ENCODE measurements around the gene LMO3.

Gene LMO3

GRCh38 chr12:16504200-16504599 lies 101.8 kb downstream of the LMO3 start:
- DNase-seq (ENCODE audit: low read depth, low spot score) = no peak
- in situ Hi-C loops (cut with HindIII; ENCODE audit: low sequenced_read_pairs) = no loop called here
- TF ChIP-seq CTCF (IDR thresholded peaks at IDR 0.05; ENCODE audit: low read depth, low read length) = no peak

GRCh38 chr12:16499611-16500010 lies 106.4 kb downstream of the LMO3 start:
- H3K4me3 ChIP-seq (ENCODE audit: low read depth, low read length) = no peak overlapping the region
- no peak for DNase-seq (ENCODE audit: low read depth, low spot score)
- no peak for TF ChIP-seq CTCF (IDR thresholded peaks at IDR 0.05; ENCODE audit: low read depth, low read length)
- in situ Hi-C loops (cut with HindIII; ENCODE audit: low sequenced_read_pairs) = no loop called here

More at GRCh38 chr12:16504200-16504599, 101.8 kb downstream of the LMO3 start:
- no peak overlapping the region for H3K4me3 ChIP-seq (ENCODE audit: low read depth, low read length)

All from astrocyte of the spinal cord (primary cell).